Type B pancreatic cell (in vitro differentiated cells): ENCODE results near the gene CRY2. TPM values are rescaled to one million over a fixed set of nuclear protein-coding genes. Genes with fewer than 3 reads are reported as not detected.
A peak's percentile ranks its signal among the peaks of the same experiment; 100 is the strongest.

Experiments used
- DNase-seq: peaks from one replicate; pipeline ENCODE4 v3.0.0; 2021; ENCODE audit warnings: mixed read lengths; ENCODE audit not compliant: unreplicated experiment; ENCODE audit errors: extremely low spot score
- H3K27ac Mint-ChIP-seq: 2 replicates; pipeline ENCODE4 v1.8.0; 2021; ENCODE audit warnings: mild to moderate bottlenecking, mixed read lengths
- H3K27me3 Mint-ChIP-seq: 2 replicates; pipeline ENCODE4 v1.8.0; 2021; ENCODE audit warnings: mixed read lengths
- H3K36me3 Mint-ChIP-seq: 2 replicates; pipeline ENCODE4 v1.8.0; 2021; ENCODE audit warnings: mixed read lengths
- H3K4me1 Mint-ChIP-seq: one replicate; pipeline ENCODE4 v1.8.0; 2021; ENCODE audit warnings: mixed read lengths; ENCODE audit not compliant: unreplicated experiment
- H3K4me3 Mint-ChIP-seq: 2 replicates; pipeline ENCODE4 v1.8.0; 2021; ENCODE audit warnings: mild to moderate bottlenecking, mixed read lengths
- H3K9me3 Mint-ChIP-seq: 2 replicates; pipeline ENCODE4 v1.8.0; 2021; ENCODE audit warnings: mixed read lengths
- CTCF ChIP-seq: fragments of 200-600 bp; sonication (generic); conservative IDR thresholded peaks from 2 replicates; pipeline ENCODE4 v1.5.0; 2021; ENCODE audit warnings: antibody characterized with exemption, mild to moderate bottlenecking
- total RNA-seq: library from RNA; stranded (reverse); gene quantifications from 2 replicates; pipeline ENCODE4 v1.2.1, GENCODE V29; 2021; ENCODE audit warnings: low replicate concordance

CRY2 gene
- total RNA-seq, 1 donor from 2014 or later = 27.7 TPM

- DNase-seq = peak; percentile 68
- H3K4me3 Mint-ChIP-seq = no peak overlapping the region
- H3K27me3 Mint-ChIP-seq = peaks cover 22% of the 10 kb centered on the region
- no peaks in the 10 kb centered on the region for H3K9me3 Mint-ChIP-seq
- peaks cover 7% of the 10 kb centered on the region for H3K36me3 Mint-ChIP-seq
- peaks cover 12% of the 10 kb centered on the region for H3K4me1 Mint-ChIP-seq
- peak overlapping the region; percentile 58 for H3K27ac Mint-ChIP-seq
- no peak for TF ChIP-seq CTCF
Measured at GRCh38 chr11:45926536-45927331, 79.5 kb downstream of the CRY2 start.

GRCh38 chr11:45927332-45927683 lies 80.0 kb downstream of the CRY2 start:
- DNase-seq = no peak
- Mint-ChIP-seq H3K9me3 (no peaks in the 10 kb centered on the region), H3K4me3 (no peak overlapping the region), H3K27ac (peak overlapping the region; percentile 61), H3K4me1 (peaks cover 12% of the 10 kb centered on the region), H3K36me3 (peaks cover 7% of the 10 kb centered on the region), H3K27me3 (peaks cover 21% of the 10 kb centered on the region)
- TF ChIP-seq CTCF = no peak

- Mint-ChIP-seq H3K4me3 (no peak overlapping the region), H3K36me3 (peaks cover 7% of the 10 kb centered on the region), H3K27ac (peak overlapping the region; percentile 68), H3K4me1 (peaks cover 12% of the 10 kb centered on the region), H3K27me3 (peaks cover 21% of the 10 kb centered on the region), H3K9me3 (no peaks in the 10 kb centered on the region)
- no peak for DNase-seq
- no peak for TF ChIP-seq CTCF
Measured at GRCh38 chr11:45927684-45928413, 80.6 kb downstream of the CRY2 start.

- no peak for TF ChIP-seq CTCF
- peaks cover 7% of the 10 kb centered on the region for H3K36me3 Mint-ChIP-seq
- peak overlapping the region; percentile 68 for H3K27ac Mint-ChIP-seq
- H3K4me3 Mint-ChIP-seq = peak overlapping the region; percentile 51
- peaks cover 12% of the 10 kb centered on the region for H3K4me1 Mint-ChIP-seq
- H3K9me3 Mint-ChIP-seq = no peaks in the 10 kb centered on the region
- peak; percentile 66 for DNase-seq
- peaks cover 17% of the 10 kb centered on the region for H3K27me3 Mint-ChIP-seq
Measured at GRCh38 chr11:45928535-45929215, 81.4 kb downstream of the CRY2 start.

GRCh38 chr11:45929486-45930030 lies 82.3 kb downstream of the CRY2 start:
- H3K27me3 Mint-ChIP-seq = peaks cover 9% of the 10 kb centered on the region
- no peak overlapping the region for H3K4me3 Mint-ChIP-seq
- peaks cover 7% of the 10 kb centered on the region for H3K36me3 Mint-ChIP-seq
- no peak for TF ChIP-seq CTCF
- H3K27ac Mint-ChIP-seq = peak overlapping the region; percentile 90
- H3K9me3 Mint-ChIP-seq = no peaks in the 10 kb centered on the region
- peaks cover 6% of the 10 kb centered on the region for H3K4me1 Mint-ChIP-seq
- no peak for DNase-seq
